ES-I3 (cell line): ENCODE measurements around the gene HSPA2.
"Not testable (repeated sequence)": the region's sequence is repeated elsewhere in the genome, so short reads cannot be mapped to it uniquely, and the experiment has no call there.

Source experiments
- H3K36me3 ChIP-seq: 2 replicates; pipeline ENCODE4 v1.6.1; 2013; ENCODE audit warnings: mild to moderate bottlenecking, low read length, control low read depth, moderate library complexity; ENCODE audit not compliant: insufficient read depth
- H3K4me1 ChIP-seq: 2 replicates; pipeline ENCODE4 v1.6.1; 2013; ENCODE audit warnings: mild to moderate bottlenecking, control low read depth, low read length; ENCODE audit not compliant: insufficient read depth
- H3K9ac ChIP-seq: 2 replicates; pipeline ENCODE4 v1.6.1; 2013; ENCODE audit warnings: low read depth, mild to moderate bottlenecking, low read length, moderate library complexity
- H3K9me3 ChIP-seq: 2 replicates; pipeline ENCODE4 v1.6.1; 2013; ENCODE audit warnings: mild to moderate bottlenecking, low read length, moderate library complexity; ENCODE audit not compliant: control insufficient read depth, insufficient read depth

HSPA2 gene

DNA sequence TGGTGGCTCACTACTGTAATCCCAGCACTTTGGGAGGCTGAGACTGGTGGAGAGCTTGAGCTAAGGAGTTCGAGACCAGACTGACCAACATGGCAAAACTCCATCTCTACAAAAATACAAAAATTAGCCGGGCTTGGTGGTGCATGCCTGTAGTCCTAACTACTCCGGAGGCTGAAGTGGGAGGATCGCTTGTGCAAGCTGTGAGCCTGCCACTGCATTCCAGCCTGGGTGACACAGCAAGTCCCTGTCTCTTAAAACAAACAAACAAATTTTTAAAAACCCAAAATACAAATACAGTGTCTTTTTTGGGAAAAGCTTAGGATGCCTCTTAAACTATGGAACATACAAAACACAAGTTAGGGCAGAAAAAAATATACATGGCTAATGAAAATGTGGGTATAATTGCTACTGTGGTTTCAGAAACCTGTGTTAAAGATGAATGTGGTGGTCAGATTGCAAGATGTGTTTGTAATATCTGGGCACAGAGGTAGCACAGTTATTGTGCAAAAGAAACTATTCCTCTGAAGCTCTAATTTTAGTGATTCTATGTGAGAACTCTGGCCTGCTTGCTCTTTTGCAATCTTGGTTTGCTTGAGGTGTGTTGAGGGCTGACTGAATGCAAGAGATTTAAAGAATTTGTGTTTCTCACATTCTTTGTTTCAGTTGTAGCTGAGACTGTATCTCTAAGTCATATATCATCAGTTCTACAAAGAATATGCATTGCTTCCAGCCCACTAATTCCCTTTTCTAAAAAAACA, 3.9 kb upstream of the HSPA2 start:
- H3K9ac ChIP-seq = no peak overlapping the region
- H3K36me3 ChIP-seq = no peaks in the 10 kb centered on the region
- 0 out of 2 replicates have a peak, but pooled peaks cover 5% of the 10 kb centered on the region for H3K4me1 ChIP-seq
- H3K9me3 ChIP-seq = peaks cover 4% of the 10 kb centered on the region

DNA sequence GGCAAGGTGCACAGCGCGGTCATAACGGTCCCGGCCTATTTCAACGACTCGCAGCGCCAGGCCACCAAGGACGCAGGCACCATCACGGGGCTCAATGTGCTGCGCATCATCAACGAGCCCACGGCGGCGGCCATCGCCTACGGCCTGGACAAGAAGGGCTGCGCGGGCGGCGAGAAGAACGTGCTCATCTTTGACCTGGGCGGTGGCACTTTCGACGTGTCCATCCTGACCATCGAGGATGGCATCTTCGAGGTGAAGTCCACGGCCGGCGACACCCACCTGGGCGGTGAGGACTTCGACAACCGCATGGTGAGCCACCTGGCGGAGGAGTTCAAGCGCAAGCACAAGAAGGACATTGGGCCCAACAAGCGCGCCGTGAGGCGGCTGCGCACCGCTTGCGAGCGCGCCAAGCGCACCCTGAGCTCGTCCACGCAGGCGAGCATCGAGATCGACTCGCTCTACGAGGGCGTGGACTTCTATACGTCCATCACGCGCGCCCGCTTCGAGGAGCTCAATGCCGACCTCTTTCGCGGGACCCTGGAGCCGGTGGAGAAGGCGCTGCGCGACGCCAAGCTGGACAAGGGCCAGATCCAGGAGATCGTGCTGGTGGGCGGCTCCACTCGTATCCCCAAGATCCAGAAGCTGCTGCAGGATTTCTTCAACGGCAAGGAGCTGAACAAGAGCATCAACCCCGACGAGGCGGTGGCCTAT, 875 bp downstream of the HSPA2 start:
- H3K4me1 ChIP-seq = peaks cover 10% of the 10 kb centered on the region
- H3K36me3 ChIP-seq = no peaks in the 10 kb centered on the region
- H3K9me3 ChIP-seq = peaks cover 8% of the 10 kb centered on the region
- peak overlapping the region; percentile 43; the same call in 1 of the 2 replicates for H3K9ac ChIP-seq

DNA sequence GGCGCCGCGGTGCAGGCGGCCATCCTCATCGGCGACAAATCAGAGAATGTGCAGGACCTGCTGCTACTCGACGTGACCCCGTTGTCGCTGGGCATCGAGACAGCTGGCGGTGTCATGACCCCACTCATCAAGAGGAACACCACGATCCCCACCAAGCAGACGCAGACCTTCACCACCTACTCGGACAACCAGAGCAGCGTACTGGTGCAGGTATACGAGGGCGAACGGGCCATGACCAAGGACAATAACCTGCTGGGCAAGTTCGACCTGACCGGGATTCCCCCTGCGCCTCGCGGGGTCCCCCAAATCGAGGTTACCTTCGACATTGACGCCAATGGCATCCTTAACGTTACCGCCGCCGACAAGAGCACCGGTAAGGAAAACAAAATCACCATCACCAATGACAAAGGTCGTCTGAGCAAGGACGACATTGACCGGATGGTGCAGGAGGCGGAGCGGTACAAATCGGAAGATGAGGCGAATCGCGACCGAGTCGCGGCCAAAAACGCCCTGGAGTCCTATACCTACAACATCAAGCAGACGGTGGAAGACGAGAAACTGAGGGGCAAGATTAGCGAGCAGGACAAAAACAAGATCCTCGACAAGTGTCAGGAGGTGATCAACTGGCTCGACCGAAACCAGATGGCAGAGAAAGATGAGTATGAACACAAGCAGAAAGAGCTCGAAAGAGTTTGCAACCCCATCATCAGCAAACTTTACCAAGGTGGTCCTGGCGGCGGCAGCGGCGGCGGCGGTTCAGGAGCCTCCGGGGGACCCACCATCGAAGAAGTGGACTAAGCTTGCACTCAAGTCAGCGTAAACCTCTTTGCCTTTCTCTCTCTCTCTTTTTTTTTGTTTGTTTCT, 1.7 kb downstream of the HSPA2 start:
- Histone ChIP-seq H3K4me1 (peaks cover 6% of the 10 kb centered on the region), H3K9ac (peak overlapping the region; percentile 43; the same call in 1 of the 2 replicates), H3K9me3 (peaks cover 8% of the 10 kb centered on the region), H3K36me3 (no peaks in the 10 kb centered on the region)

DNA sequence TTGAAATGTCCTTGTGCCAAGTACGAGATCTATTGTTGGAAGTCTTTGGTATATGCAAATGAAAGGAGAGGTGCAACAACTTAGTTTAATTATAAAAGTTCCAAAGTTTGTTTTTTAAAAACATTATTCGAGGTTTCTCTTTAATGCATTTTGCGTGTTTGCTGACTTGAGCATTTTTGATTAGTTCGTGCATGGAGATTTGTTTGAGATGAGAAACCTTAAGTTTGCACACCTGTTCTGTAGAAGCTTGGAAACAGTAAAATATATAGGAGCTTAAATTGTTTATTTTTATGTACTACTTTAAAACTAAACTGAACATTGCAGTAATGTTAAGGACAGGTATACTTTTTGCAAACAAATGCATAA, 2.3 kb downstream of the HSPA2 start:
- H3K4me1 ChIP-seq = peaks cover 6% of the 10 kb centered on the region
- H3K9ac ChIP-seq = peak overlapping the region; percentile 43; the same call in 1 of the 2 replicates
- peaks cover 8% of the 10 kb centered on the region for H3K9me3 ChIP-seq
- H3K36me3 ChIP-seq = no peaks in the 10 kb centered on the region

DNA sequence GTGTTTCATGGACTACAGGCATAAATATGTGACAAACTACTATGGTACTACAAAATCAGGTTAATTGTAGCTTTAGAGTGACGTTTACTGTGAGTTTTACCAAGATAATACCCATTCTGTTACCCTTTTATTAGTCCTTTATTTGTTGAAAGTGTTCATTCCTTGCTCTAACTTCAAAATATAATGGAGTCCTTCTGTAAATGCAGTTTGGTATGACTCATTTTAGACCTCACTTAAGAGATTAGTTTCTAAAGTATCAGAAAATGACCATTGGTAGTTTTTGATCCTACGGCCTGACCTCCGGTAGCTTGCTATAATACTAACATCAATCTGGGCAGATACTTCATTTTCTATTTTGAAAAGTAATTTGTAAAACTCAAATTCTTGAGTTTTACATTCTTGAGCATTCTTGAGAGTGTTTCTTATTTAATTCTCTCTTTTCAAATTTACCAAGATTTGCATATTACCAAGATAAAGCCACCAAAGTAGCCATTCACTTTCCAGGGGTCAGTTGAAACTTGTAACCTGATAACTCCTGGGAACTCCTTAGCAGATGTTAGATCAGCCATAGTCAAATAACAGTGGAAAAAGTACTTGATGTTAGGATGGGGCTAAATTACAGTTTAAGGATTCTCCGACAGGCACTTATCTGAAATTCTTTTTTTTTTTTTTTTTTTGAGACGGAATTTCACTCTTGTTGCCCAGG, 4.2 kb downstream of the HSPA2 start:
- Histone ChIP-seq H3K9me3 (peaks cover 8% of the 10 kb centered on the region), H3K36me3 (no peaks in the 10 kb centered on the region), H3K4me1 (peaks cover 13% of the 10 kb centered on the region), H3K9ac (peak overlapping the region; percentile 16; the same call in 1 of the 2 replicates)

DNA sequence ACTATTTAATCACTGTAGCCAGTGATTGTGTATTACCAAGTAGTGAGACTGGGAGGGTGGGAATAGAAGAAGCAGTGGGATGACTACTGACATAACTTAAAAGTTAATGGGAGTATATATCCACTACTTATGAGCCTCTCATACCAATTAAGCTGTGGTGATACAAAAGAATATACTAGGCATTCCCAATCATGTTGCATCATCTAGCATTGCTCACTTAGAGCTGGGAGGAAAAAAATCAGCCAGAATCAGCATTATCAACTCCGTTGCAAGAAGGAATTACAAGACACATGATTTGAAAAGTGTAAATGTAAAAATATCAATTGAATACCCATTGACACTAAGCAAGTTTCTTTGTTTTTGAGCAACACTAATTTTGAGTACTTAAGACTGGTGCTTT, 8.5 kb downstream of the HSPA2 start:
- Histone ChIP-seq H3K9me3 (no peaks in the 10 kb centered on the region), H3K9ac (peak overlapping the region; percentile 86; the same call in 1 of the 2 replicates), H3K36me3 (no peaks in the 10 kb centered on the region), H3K4me1 (peaks cover 13% of the 10 kb centered on the region)

DNA sequence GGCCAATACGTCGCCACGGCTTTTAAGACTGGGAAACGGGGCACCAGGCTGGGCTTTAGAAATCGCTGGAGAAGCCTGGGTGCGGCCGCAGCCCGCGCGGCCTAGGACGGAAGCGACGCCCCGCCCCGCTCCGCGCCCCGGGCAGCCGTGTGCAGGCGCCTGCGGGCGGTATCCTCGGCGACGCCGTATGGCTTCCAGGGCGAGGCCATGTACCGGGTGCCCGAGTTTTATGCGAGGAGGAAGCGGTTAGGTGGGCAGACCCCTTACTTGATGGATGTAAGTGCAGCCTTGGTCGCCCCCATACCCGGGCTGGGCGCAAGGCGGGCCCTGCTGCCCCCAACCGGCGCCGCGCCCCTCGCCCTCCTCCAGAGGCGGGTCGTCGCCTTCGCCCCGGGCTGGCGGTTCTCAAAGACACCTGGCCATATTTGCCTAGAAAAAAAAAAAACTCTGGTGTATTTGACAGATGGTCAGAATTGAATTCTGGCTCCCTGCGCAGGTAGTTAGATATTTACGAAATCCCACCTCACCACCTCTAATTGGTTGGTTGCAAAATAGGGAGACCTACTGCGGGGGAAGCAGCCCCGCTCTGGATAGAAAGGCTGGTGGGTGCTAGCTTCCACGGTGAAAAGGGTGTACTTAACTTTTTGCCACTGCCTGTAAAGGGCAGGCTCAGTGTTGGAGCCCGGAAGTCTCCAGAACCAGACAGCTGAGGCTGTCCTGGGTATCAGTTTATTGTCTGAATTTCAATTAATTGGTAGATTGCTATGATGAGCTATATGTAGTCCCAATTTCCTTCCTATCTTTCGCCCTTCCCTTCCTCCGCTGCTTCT, 9.5 kb downstream of the HSPA2 start, which contains the start of gene PPP1R36:
PPP1R36 (plus strand) TSS at position 171 of the 830 bp plus-strand sequence; CDS start at position 208, 37 bp downstream.
- Histone ChIP-seq H3K9ac (peak within 1 kb of the TSS; percentile 86), H3K9me3 (no peaks in the 10 kb centered on the region), H3K36me3 (no peaks in the 10 kb centered on the region), H3K4me1 (peaks cover 9% of the 10 kb centered on the region)

DNA sequence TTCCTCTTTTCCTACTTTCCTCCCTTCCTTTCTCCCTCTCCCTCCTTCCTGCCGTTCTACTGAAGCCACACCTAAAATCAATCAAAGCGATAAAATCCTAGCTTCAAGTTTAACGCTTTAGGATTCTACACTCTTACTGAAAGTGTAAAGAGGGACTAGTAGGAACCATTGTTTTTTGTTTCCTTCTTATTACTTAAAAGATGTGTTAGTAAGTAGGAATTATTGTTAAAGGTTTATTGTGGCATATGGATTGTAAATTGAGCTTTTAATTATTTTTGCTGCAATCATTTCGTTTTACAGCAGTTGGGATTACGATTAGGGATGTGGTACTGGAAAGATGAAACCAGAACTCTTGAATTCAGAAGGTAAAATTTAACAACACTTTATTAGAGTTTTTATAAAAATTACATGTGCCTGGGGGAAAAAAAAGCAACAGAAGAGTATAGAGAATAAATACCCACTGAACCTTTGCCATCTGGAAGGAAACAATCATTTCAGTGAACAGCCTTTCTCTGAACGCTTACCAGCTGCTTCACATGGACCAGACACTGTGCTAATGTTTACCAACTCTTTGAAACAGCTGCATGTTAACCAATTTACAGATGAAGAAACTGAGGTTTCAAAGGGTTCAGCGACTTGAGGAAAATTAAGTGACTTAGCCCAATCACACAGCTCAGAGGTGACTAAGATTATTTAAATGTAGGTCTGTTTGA, 10.2 kb downstream of the HSPA2 start:
- no peaks in the 10 kb centered on the region for H3K36me3 ChIP-seq

DNA sequence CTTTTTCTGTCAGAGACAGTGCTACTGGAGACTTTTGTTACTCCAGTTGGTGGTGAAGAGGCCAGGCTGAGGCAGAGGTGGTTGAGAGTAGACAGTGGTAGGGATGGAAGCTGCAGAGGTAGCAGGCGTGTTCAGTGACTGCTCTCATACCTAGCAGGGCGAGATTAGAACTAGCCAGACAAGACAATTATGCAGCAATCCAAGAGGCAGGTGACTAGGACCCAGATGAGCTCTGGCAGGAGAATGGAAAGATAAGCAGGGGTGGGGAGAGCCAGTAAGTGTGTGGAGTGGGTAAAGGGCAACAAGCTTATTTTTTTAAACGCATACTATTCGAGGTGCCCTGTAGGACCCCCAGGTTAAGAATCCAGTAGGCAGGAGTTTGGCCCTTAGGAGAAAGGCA, 14.0 kb downstream of the HSPA2 start:
- H3K4me1 ChIP-seq = no peaks in the 10 kb centered on the region
- H3K9me3 ChIP-seq = no peaks in the 10 kb centered on the region

More for the DNA sequence above, 10.2 kb downstream of the HSPA2 start:
- Histone ChIP-seq H3K9me3 (no peaks in the 10 kb centered on the region), H3K9ac (peak overlapping the region; percentile 86), H3K4me1 (peaks cover 8% of the 10 kb centered on the region)

DNA sequence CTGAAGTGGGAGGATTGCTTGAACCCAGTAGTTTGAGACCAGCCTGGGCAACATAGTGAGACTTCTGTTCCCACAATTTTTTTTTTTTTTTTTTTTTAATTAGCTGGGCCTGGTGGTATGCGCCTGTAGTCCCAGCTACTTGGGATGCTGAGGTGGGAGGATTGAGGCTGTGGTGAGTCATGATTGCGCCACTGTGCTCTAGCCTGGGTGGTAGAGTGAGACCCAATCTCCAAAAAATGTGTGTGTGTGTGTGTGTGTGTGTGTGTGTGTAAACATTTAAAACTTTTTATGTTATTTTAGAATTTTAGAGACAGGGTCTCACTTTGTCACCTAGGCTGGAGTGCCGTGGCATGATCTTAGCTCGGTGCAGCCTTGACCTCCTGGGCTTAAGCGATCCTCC, 16.0 kb downstream of the HSPA2 start:
- no peak overlapping the region for H3K9ac ChIP-seq
- H3K9me3 ChIP-seq = no peaks in the 10 kb centered on the region
- no peaks in the 10 kb centered on the region for H3K36me3 ChIP-seq
- H3K4me1 ChIP-seq = peaks cover 4% of the 10 kb centered on the region; the same call in 1 of the 2 replicates

More for the DNA sequence above, 14.0 kb downstream of the HSPA2 start:
- H3K36me3 ChIP-seq = no peaks in the 10 kb centered on the region
- H3K9ac ChIP-seq = no peak overlapping the region

DNA sequence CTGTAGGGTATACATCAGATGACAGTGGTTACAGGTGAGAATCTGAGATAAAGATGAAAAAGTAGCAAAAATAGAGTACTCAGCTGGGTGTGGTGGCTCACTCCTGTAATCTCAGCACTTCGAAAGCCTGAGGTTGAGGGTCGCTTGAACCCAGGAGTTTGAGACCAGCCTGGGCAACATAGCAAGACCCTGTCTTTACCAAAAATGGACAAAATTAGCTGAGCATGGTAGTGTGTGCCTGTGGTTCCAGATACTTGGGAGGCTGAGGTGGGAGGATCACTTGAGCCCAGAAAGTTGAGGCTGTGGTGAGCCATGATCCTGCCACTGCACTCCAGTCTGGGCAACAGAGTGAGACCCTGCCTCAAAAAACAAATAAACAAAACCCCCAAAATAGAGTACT, 17.7 kb downstream of the HSPA2 start:
- not testable (repeated sequence) for H3K9ac ChIP-seq, H3K36me3 ChIP-seq, H3K9me3 ChIP-seq, H3K4me1 ChIP-seq

DNA sequence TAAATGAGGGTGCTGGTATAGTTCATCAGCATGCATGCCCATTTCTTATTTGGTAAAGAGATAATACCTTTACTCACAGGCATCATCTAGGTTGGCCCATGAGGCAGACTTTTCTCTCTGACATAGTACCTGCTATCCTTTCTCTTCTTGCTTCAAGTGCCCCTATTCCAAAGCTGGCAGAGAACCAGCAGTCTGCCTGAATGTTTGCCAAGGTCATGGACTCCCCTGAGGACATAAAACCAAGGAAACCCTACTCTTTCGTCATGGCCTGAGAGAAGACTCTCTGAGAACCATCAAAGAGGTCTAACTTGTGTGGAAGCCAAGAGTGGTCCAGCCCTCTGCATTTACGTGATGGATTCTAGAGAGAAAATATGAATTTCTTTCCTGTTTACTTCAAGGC, 21.1 kb downstream of the HSPA2 start:
- Histone ChIP-seq H3K4me1 (peaks cover 4% of the 10 kb centered on the region; the same call in 1 of the 2 replicates), H3K9me3 (no peaks in the 10 kb centered on the region), H3K9ac (no peak overlapping the region), H3K36me3 (no peaks in the 10 kb centered on the region)
